T-helper 22 cell (primary cell): ENCODE data around the gene RERE.
"Not testable (repeated sequence)": the region's sequence is repeated elsewhere in the genome, so short reads cannot be mapped to it uniquely, and the experiment has no call there.

Experiments used
- DNase-seq: peaks from one replicate; pipeline ENCODE4 v3.0.0-alpha.2; 2020; ENCODE audit warnings: low read depth

RERE gene

DNA sequence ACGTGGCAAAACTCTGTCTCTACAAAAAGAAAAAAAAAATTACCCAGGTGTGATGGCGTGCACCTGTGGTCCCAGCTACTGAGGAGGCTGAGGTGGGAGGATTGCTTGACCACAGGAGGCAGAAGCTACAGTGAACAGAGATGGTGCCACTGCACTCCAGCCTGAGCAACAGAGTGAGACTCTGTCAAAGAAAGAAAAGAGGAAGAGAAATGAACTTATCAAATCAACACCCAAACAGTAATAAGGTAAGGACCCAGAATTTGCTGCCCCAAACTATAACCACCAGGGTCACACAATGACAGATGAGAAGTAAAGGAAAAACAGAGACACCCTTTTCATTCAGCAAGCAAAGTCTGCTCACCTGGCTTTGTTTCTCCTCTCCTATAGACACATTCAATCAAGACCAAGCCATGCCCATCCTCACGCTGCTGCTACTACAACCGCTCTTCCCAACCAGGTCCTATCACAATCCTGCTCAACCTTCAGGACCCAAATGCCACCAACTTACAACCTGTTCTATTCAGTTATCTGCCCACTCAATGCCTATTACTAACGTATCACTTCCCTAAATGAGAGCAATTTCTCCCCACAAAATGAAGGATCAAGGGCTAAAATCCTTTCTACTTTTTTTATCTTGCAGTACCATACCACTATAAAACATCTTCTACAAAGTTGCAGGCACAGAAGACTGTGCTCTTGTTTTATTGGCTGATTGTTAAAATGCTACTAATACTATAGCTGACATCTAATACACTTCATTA, 183.5 kb downstream of the RERE start:
- no peak for DNase-seq

GRCh38 chr1:8632102-8632501, 185.3 kb downstream of the RERE start:
- DNase-seq: no peak

DNA sequence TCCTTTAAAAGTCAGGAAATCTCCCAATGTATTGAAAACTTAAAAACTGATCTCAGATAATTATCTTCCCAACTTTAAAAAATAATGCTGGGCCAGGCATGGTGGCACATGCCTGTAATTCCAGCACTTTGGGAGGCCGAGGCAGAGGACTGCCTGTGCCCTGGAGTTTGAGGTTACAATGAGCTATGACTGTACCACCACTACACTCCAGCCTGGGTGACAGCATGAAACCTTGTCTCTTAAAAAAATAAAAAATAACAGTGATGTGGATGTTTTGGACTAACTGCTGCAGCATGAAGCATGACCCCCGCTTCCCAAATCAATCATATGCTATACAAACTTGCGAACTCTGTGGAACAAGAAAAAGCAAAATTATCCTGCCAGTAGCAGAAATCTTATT, 186.3 kb downstream of the RERE start:
- no peak for DNase-seq

DNA sequence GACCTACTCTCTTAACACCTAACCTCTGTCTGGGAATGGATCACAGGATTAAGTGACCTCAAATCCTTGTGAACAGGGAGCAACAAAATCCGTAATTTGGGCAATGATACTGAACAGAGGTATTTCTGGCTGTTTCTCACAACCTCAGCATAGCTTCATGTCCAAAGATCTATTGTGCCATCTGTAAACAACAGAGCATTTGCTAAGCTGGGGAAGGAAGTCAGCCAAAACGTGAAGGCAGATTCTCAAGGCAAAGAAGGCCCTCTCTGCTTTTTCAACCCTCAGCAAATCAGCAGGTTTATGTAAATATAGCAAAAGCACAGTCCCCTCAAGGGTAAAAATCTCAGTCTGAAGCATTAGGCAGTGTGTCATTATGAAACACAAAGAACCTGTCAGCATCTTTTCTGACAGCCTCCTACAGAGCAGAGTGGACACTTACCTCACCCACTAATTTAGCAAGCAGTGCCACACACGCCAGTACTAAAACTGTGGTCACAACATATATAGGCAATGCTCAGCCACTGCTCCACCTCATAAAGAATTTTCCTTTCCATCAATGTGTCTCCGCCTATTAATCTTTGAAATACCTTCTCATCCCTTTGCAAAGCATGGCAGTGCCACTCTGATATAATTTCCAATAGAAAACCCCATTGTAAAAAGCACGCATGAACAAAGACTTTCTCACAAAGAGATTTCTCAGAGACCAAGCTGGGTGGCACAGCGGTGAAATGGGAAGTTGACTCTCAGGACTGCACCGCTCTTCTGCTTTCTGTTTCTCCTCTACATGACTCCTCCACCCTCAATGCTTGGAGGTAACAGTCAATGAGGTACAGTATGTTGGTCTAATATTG, 188.0 kb downstream of the RERE start:
- DNase-seq: no peak

GRCh38 chr1:8628606-8629005, 188.8 kb downstream of the RERE start:
- DNase-seq: no peak

- DNase-seq: no peak
Measured at GRCh38 chr1:8627728-8628127, 189.7 kb downstream of the RERE start.

DNA sequence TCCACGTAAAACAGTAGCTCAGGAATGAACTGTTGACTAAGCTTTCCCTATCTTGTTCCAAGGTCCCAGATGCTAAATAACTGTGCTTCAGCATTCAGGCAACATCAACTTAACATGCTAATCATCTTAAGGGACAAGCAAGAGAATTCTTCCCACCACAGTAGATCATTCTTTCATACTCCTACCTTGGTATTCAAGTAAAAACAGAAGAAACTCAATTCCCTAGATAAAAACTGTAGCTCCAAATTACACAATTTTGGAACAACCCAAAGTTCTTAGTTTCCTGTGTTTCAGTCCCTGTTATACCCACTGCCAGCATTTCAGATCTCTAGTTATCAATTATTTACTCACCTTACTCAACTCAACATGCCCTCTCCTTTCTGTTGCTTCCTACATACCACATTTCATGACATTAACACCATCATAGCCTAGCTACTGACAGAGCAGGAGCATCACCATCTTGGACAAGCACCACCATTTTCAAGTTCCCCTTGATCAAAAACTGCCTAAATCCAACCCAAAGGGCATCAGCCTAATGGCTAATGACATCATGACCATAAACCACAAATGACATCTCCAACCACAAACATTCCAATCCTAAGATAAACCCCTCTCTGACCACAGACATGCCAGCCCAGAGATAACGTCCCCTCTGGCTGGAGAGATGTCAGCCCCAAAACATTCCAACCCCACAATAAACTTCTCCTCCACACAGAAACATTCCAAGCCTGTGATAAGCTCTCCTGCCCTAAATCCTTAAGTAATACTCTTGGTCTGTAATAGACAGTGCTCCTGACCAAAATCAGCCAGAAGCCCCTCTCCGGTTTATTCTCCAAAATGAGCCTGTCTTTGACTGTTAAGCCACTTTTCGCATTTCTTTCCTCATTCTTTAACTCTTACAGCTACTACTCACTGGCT, 191.2 kb downstream of the RERE start:
- no peak for DNase-seq

- no peak for DNase-seq
Measured at GRCh38 chr1:8625491-8625890, 191.9 kb downstream of the RERE start.

- not testable (repeated sequence) for DNase-seq
Measured at GRCh38 chr1:8623651-8624192, 193.7 kb downstream of the RERE start.

DNA sequence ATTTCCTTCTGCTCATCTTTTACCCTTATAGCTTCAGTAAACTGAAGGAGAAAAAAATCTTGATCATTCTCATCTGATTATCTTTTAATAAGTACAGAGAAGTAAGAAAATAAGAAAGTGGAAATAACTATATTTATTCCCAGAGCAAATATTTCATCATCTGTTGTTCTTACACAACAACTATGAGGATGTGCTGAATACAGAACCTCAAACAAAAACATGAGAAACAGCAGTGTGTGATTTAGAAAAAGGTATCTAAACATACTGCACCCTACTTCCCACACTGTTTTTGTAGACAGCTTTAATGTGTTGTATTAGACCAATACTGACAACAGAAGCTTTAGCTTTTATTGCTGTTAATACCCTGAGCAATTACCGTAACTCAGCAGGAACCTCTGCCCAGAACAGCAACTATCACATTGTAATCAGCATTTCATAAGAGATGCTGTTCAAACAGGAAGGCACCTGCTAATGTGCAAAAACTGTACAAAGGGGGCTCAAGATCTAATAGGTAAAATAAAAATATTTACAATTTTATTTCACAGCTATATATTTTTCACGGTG, 195.6 kb downstream of the RERE start:
- not testable (repeated sequence) for DNase-seq

- not testable (repeated sequence) for DNase-seq
Measured at GRCh38 chr1:8621034-8621582, 196.3 kb downstream of the RERE start.

GRCh38 chr1:8619917-8620502, 197.4 kb downstream of the RERE start:
- DNase-seq: not testable (repeated sequence)

DNA sequence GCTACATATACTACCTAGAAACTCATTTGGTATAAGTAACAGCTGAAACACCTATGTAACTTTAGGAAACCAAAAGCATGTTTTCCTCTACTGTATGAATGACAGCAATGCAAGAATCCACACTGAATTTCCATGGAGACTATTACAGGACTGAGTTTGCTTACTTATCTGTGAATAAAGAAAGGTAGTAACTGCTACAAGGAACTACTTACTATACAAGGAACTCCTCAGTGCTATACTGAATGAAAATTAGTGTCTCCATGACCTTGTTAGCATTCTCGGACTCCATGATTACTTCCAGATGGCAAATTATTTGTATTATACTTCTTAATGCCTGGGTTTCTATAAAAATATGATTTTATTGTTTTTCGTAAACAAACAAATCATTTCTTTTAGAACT, 198.0 kb downstream of the RERE start:
- DNase-seq: not testable (repeated sequence)

GRCh38 chr1:8616791-8617190, 200.6 kb downstream of the RERE start:
- DNase-seq: not testable (repeated sequence)

GRCh38 chr1:8611634-8612515, 205.6 kb downstream of the RERE start:
- not testable (repeated sequence) for DNase-seq

DNA sequence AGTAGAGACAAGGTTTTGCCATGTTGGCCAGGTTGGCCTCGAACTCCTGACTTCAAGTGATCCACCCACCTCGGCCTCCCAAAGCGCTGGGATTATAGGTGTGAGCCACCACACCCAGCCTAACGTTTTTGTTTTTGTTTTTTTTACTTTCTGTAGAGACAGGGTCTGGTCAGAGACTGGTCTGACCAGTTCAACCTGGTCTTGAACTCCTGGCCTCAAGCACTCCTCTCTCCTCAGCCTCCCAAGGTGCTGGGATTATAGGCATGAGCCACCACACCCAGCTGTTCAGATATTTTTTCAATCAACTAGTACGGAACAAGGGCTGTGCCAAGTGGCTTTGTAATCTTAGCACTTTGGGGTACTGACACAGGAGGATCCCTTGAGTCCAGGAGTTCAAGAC, 209.5 kb downstream of the RERE start:
- no peak for DNase-seq

GRCh38 chr1:8604041-8604945, 213.1 kb downstream of the RERE start:
- DNase-seq: no peak

DNA sequence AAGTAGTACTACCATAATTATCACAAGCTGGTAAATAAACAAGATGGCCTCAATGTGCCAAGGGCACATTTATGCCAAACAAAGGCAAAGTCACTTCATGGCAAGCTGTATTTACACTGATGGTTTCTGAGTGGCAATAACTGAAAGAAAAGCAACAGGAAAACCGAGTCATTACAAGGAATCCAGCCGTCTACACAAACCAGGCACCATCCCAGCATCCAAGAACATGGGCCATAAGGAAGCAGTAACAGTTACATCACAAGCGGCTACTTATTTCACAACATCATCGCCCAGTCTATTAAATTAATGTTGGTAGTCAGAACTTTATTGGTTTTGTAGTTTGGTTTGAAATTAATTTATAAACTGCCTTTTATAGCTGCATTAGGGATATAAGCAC, 214.2 kb downstream of the RERE start:
- no peak for DNase-seq
